ENCODE data around the gene CALHM2.
"Not testable (repeated sequence)": the region's sequence is repeated elsewhere in the genome, so short reads cannot be mapped to it uniquely, and the experiment has no call there.

Gene CALHM2

DNA sequence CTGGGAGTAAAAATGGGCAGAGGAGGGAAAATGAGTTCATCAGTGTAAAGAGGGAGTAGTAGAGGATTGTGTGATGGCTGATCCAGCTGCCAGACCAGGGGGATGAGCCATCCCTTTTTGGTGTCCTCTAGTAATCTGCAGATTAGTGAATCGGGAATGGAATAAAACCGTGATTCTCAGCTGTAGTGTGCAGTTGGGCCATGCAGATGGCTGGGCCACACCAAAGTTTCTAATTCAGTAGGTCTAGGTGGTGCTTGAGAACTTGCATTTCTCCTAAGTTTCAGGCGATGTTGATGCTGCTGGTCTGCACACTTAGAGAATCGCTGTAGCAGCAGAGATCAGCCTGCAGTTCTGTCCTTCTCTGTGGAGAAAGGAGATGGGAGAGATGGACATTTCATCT, 33.1 kb downstream of the CALHM2 start:
- no peak for DNase-seq
- Histone ChIP-seq H3K27ac (ENCODE audit: insufficient read depth in 1 of 2, low read depth in 1 of 2, low read length in 2 of 2, poor library complexity in 1 of 2, severe bottlenecking in 2 of 2) (no peak overlapping the region), H3K4me1 (ENCODE audit: control extremely low read depth in 1 of 4, control insufficient read depth in 4 of 4, insufficient read depth in 4 of 4, low read length in 3 of 4) (no peaks in the 10 kb centered on the region), H3K36me3 (ENCODE audit: control insufficient read depth in 4 of 4, insufficient read depth in 4 of 4, low read length in 3 of 4) (peaks cover 32 to 90% (median 78%) of the 10 kb centered on the region in 4 experiments), H3K27me3 (replicated peaks in 2 of 5; ENCODE audit: control insufficient read depth in 4 of 5, insufficient read depth in 5 of 5, low read length in 4 of 5) (no peaks in the 10 kb centered on the region), H3K4me3 (ENCODE audit: control insufficient read depth in 1 of 7, extremely low read depth in 1 of 7, insufficient read depth in 4 of 7, low read depth in 2 of 7, low read length in 6 of 7) (no peak overlapping the region), H3K9me3 (ENCODE audit: control extremely low read depth in 1 of 5, control insufficient read depth in 4 of 5, insufficient read depth in 2 of 5, low read depth in 1 of 5, low read length in 4 of 5) (no peaks in the 10 kb centered on the region)
- ChIA-PET CTCF (interaction anchor here (0.8 to 12.1 kb wide), 5 partner anchors 28 to 124 kb away, joined by 3 to 157 read pairs (median 5); partner anchors contain the start of gene CALHM3), POLR2A (interaction anchor here (0.5 kb wide), 1 partner anchor 42 kb away, joined by 3 read pairs; no protein-coding TSS in a partner anchor)
- 94% methylated on average over 4 of the region's 4 CpGs for WGBS (ENCODE audit: insufficient coverage)

DNA sequence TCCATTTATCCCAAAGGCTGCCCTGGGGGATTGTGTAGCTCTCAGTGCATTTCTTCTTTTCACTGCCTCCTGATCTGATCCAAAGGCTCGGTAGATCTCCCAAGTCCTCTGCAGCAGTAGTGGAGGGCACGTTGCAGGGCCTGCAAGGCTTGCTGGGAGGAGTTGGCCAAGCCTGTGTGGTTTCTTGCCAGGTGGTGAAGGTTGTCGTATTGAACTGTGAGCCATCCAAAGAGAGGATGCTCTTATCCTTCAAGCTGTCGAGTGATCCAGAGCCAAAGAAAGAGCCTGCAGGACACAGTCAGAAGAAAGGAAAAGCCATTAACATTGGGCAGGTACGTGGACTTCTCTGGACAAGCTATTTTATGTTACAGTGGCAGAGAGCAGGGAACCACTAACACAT, 34.6 kb downstream of the CALHM2 start:
- POLR2A ChIA-PET = interaction anchor here (0.8 kb wide), 1 partner anchor 75 kb away, joined by 3 read pairs; no protein-coding TSS in a partner anchor
- WGBS (ENCODE audit: insufficient coverage) = 94% methylated on average over 4 of the region's 5 CpGs

DNA sequence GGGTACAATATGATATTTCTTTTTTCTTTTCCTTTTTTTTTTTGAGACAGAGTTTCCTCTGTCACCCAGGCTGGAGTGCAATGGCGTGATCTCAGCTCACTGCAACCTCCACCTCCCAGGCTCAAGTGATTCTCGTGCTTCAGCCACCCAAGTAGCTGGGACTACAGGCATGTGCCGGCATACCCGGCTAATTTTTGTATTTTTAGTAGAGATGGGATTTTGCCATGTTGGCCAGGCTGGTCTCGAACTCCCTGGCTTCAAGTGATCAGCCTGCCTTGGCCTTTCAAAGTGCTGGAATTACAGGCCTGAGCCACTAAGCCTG, 35.1 kb downstream of the CALHM2 start:
- peaks cover 32 to 88% (median 76%) of the 10 kb centered on the region in 4 experiments for H3K36me3 ChIP-seq (ENCODE audit: control insufficient read depth in 4 of 4, insufficient read depth in 4 of 4, low read length in 3 of 4)
- H3K27ac ChIP-seq (ENCODE audit: insufficient read depth in 1 of 2, low read depth in 1 of 2, low read length in 2 of 2, poor library complexity in 1 of 2, severe bottlenecking in 2 of 2); POLR2A ChIA-PET; DNase-seq; H3K27me3 ChIP-seq (replicated peaks in 2 of 5; ENCODE audit: control insufficient read depth in 4 of 5, insufficient read depth in 5 of 5, low read length in 4 of 5); H3K4me1 ChIP-seq (ENCODE audit: control extremely low read depth in 1 of 4, control insufficient read depth in 4 of 4, insufficient read depth in 4 of 4, low read length in 3 of 4); H3K4me3 ChIP-seq (ENCODE audit: control insufficient read depth in 1 of 7, extremely low read depth in 1 of 7, insufficient read depth in 4 of 7, low read depth in 2 of 7, low read length in 6 of 7); H3K9me3 ChIP-seq (ENCODE audit: control extremely low read depth in 1 of 5, control insufficient read depth in 4 of 5, insufficient read depth in 2 of 5, low read depth in 1 of 5, low read length in 4 of 5): not testable (repeated sequence)
- 100% methylated on average over 1 of the region's 5 CpGs for WGBS (ENCODE audit: insufficient coverage)
- CTCF ChIA-PET = interaction anchor here (0.9 to 12.1 kb wide), 16 partner anchors 8 to 176 kb away, joined by 3 to 157 read pairs (median 6); partner anchors contain the start of genes ATP5MK, CALHM3, NEURL1 and PDCD11

More for the DNA sequence above, 34.6 kb downstream of the CALHM2 start:
- Histone ChIP-seq H3K4me1 (ENCODE audit: control extremely low read depth in 1 of 4, control insufficient read depth in 4 of 4, insufficient read depth in 4 of 4, low read length in 3 of 4) (no peaks in the 10 kb centered on the region), H3K4me3 (ENCODE audit: control insufficient read depth in 1 of 7, extremely low read depth in 1 of 7, insufficient read depth in 4 of 7, low read depth in 2 of 7, low read length in 6 of 7) (no peak overlapping the region), H3K27ac (ENCODE audit: insufficient read depth in 1 of 2, low read depth in 1 of 2, low read length in 2 of 2, poor library complexity in 1 of 2, severe bottlenecking in 2 of 2) (no peak overlapping the region), H3K9me3 (ENCODE audit: control extremely low read depth in 1 of 5, control insufficient read depth in 4 of 5, insufficient read depth in 2 of 5, low read depth in 1 of 5, low read length in 4 of 5) (no peaks in the 10 kb centered on the region), H3K27me3 (replicated peaks in 2 of 5; ENCODE audit: control insufficient read depth in 4 of 5, insufficient read depth in 5 of 5, low read length in 4 of 5) (no peaks in the 10 kb centered on the region), H3K36me3 (ENCODE audit: control insufficient read depth in 4 of 4, insufficient read depth in 4 of 4, low read length in 3 of 4) (peaks cover 37 to 90% (median 78%) of the 10 kb centered on the region in 4 experiments)
- CTCF ChIA-PET = interaction anchor here (0.6 to 12.1 kb wide), 14 partner anchors 8 to 287 kb away, joined by 3 to 157 read pairs (median 6); partner anchors contain the start of genes ATP5MK, CALHM3, NEURL1 and PDCD11
- no peak for DNase-seq

DNA sequence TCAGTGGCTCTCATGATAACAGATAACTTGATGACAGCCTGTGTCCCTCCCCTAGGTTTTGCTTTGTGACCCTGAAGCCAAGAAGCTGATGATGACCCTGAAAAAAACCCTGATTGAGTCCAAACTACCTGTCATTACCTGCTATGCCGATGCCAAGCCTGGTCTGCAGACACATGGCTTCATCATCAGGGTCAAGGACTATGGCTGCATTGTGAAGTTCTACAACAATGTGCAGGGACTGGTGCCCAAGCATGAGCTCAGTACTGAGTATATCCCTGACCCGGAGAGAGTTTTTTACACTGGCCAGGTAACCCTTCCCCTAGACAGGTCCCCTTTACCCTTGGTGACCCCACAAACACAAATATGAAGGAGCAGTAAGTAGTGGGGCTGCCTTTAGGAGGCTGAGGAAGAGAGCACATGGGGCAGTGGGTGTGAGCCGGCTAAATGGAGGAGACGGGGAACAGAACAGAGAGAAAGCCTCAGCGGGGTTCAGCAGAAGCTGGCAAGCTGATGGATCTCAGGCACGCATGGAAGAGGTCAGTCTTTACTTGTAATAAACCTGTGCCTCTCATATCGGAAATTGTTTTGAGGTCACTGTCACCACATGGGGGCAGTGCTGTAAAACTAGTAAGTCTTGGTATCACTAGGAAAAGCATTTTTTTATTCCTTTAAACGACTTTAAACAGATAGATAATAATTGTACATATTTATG, 35.6 kb downstream of the CALHM2 start:
- Histone ChIP-seq H3K4me1 (ENCODE audit: control extremely low read depth in 1 of 4, control insufficient read depth in 4 of 4, insufficient read depth in 4 of 4, low read length in 3 of 4) (no peaks in the 10 kb centered on the region), H3K27ac (ENCODE audit: insufficient read depth in 1 of 2, low read depth in 1 of 2, low read length in 2 of 2, poor library complexity in 1 of 2, severe bottlenecking in 2 of 2) (no peak overlapping the region), H3K9me3 (ENCODE audit: control extremely low read depth in 1 of 5, control insufficient read depth in 4 of 5, insufficient read depth in 2 of 5, low read depth in 1 of 5, low read length in 4 of 5) (no peaks in the 10 kb centered on the region), H3K4me3 (ENCODE audit: control insufficient read depth in 1 of 7, extremely low read depth in 1 of 7, insufficient read depth in 4 of 7, low read depth in 2 of 7, low read length in 6 of 7) (no peak overlapping the region), H3K36me3 (ENCODE audit: control insufficient read depth in 4 of 4, insufficient read depth in 4 of 4, low read length in 3 of 4) (peaks cover 32 to 91% (median 77%) of the 10 kb centered on the region in 4 experiments), H3K27me3 (replicated peaks in 2 of 5; ENCODE audit: control insufficient read depth in 4 of 5, insufficient read depth in 5 of 5, low read length in 4 of 5) (no peaks in the 10 kb centered on the region)
- CTCF ChIA-PET = interaction anchor here (0.7 to 12.1 kb wide), 24 partner anchors 8 to 243 kb away, joined by 3 to 157 read pairs (median 6); partner anchors contain the start of genes CALHM1, CALHM3 and NEURL1
- POLR2A ChIA-PET = interaction anchor here (1.1 kb wide), 1 partner anchor 88 kb away, joined by 7 read pairs; no protein-coding TSS in a partner anchor
- WGBS (ENCODE audit: insufficient coverage) = 67% methylated on average over 6 of the region's 8 CpGs
- peak; percentile 74 to 88 (median 78) for DNase-seq

DNA sequence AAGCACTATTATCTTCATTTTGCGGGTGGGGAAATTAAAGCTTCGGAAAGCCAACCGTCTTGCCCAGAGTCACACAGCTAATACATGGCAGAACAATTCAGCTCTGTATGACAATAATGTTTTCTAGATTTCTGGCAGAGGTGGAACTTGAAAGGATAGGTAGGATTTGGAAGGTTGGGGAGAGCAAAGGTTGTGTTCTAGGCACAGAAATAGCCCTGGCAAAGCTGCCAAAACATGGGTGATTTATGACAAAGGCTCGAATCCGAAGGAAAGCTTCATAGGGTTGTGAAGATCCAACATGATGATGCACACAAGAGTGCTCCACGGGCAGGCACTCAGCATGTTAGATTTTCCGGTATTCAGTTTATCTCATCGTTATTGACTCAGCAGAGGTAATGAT, 36.6 kb downstream of the CALHM2 start:
- peaks cover 30 to 90% (median 75%) of the 10 kb centered on the region in 4 experiments for H3K36me3 ChIP-seq (ENCODE audit: control insufficient read depth in 4 of 4, insufficient read depth in 4 of 4, low read length in 3 of 4)
- no peak for DNase-seq
- no peaks in the 10 kb centered on the region for H3K27me3 ChIP-seq (replicated peaks in 2 of 5; ENCODE audit: control insufficient read depth in 4 of 5, insufficient read depth in 5 of 5, low read length in 4 of 5)
- 95% methylated on average over 8 of the region's 8 CpGs for WGBS (ENCODE audit: insufficient coverage)
- no peaks in the 10 kb centered on the region for H3K9me3 ChIP-seq (ENCODE audit: control extremely low read depth in 1 of 5, control insufficient read depth in 4 of 5, insufficient read depth in 2 of 5, low read depth in 1 of 5, low read length in 4 of 5)
- H3K27ac ChIP-seq (ENCODE audit: insufficient read depth in 1 of 2, low read depth in 1 of 2, low read length in 2 of 2, poor library complexity in 1 of 2, severe bottlenecking in 2 of 2) = no peak overlapping the region
- H3K4me1 ChIP-seq (ENCODE audit: control extremely low read depth in 1 of 4, control insufficient read depth in 4 of 4, insufficient read depth in 4 of 4, low read length in 3 of 4) = no peaks in the 10 kb centered on the region
- POLR2A ChIA-PET = interaction anchor here (0.8 to 1.1 kb wide), 2 partner anchors 61 to 89 kb away, joined by 3 to 7 read pairs; no protein-coding TSS in a partner anchor
- H3K4me3 ChIP-seq (ENCODE audit: control insufficient read depth in 1 of 7, extremely low read depth in 1 of 7, insufficient read depth in 4 of 7, low read depth in 2 of 7, low read length in 6 of 7) = no peak overlapping the region
- CTCF ChIA-PET = interaction anchor here (1.1 to 12.1 kb wide), 16 partner anchors 9 to 177 kb away, joined by 3 to 157 read pairs (median 6); partner anchors contain the start of genes CALHM3 and NEURL1

DNA sequence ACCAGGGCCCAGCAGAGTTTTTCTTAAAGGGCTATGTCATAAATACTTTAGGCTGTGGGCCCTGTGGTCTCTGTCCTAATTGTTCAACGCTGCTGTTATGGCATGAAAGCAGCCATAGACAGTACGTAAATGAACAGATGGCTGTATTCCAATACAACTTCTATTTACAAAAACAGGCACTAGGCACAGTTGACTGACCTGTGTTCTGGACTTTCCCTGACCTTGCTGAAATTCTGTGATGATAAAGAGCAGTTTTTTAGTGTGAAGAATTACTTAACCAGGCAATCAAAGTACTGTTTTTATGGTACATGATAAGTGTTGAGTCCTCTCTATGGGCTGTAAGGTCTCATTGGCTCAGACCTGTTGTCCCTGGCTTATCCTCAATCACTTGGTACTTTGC, 38.6 kb downstream of the CALHM2 start:
- Histone ChIP-seq H3K4me3 (ENCODE audit: control insufficient read depth in 1 of 7, extremely low read depth in 1 of 7, insufficient read depth in 4 of 7, low read depth in 2 of 7, low read length in 6 of 7) (no peak overlapping the region), H3K4me1 (ENCODE audit: control extremely low read depth in 1 of 4, control insufficient read depth in 4 of 4, insufficient read depth in 4 of 4, low read length in 3 of 4) (no peaks in the 10 kb centered on the region), H3K36me3 (ENCODE audit: control insufficient read depth in 4 of 4, insufficient read depth in 4 of 4, low read length in 3 of 4) (peaks cover 28 to 89% (median 69%) of the 10 kb centered on the region in 4 experiments), H3K27me3 (replicated peaks in 2 of 5; ENCODE audit: control insufficient read depth in 4 of 5, insufficient read depth in 5 of 5, low read length in 4 of 5) (no peaks in the 10 kb centered on the region), H3K9me3 (ENCODE audit: control extremely low read depth in 1 of 5, control insufficient read depth in 4 of 5, insufficient read depth in 2 of 5, low read depth in 1 of 5, low read length in 4 of 5) (no peaks in the 10 kb centered on the region), H3K27ac (ENCODE audit: insufficient read depth in 1 of 2, low read depth in 1 of 2, low read length in 2 of 2, poor library complexity in 1 of 2, severe bottlenecking in 2 of 2) (no peak overlapping the region)
- DNase-seq = no peak
- POLR2A ChIA-PET = no interaction called here
- CTCF ChIA-PET = interaction anchor here (1.3 to 12.1 kb wide), 4 partner anchors 38 to 77 kb away, joined by 3 to 157 read pairs (median 114); partner anchors contain the start of genes CALHM3 and NEURL1
- 100% methylated on average over 1 of the region's 2 CpGs for WGBS (ENCODE audit: insufficient coverage)
